Stimulated activated naive B cell treated with anti-CD40 and anti-IgM and Interleukin-4, amounts not matched to agents 10 μg/mL and 1 μg/mL and 100 μg/mL, for 72 hours (primary cell): ENCODE data around the gene ZNF212.
"Not testable (repeated sequence)": the region's sequence is repeated elsewhere in the genome, so short reads cannot be mapped to it uniquely, and the experiment has no call there.

ENCODE experiments used
- ATAC-seq, 2 donors: fragments of 150-1000 bp; cut with Tn5 transposase; replicated peaks; 2 replicates each; pipeline ENCODE4 v1.10.0; 2021; ENCODE audit warnings: moderate library complexity in 1 of 2
- DNase-seq: peaks from one replicate; pipeline ENCODE4 v3.0.0; 2021
- H3K27ac Mint-ChIP-seq: one replicate; pipeline ENCODE4 v1.8.0; 2022; ENCODE audit warnings: mild to moderate bottlenecking, mixed read lengths
- H3K27me3 Mint-ChIP-seq, 2 donors: one replicate each; pipeline ENCODE4 v1.8.0; 2022; ENCODE audit warnings: mixed read lengths in 2 of 2
- H3K36me3 Mint-ChIP-seq, 2 donors: one replicate each; pipeline ENCODE4 v1.8.0; 2022; ENCODE audit warnings: mixed read lengths in 2 of 2, mild to moderate bottlenecking in 1 of 2
- H3K4me1 Mint-ChIP-seq, 2 donors: one replicate each; pipeline ENCODE4 v1.8.0; 2022; ENCODE audit warnings: mixed read lengths in 2 of 2, mild to moderate bottlenecking in 1 of 2
- H3K4me3 Mint-ChIP-seq, 2 donors: one replicate each; pipeline ENCODE4 v1.8.0; 2022; ENCODE audit warnings: mild to moderate bottlenecking in 2 of 2, mixed read lengths in 2 of 2, moderate library complexity in 1 of 2
- H3K9me3 Mint-ChIP-seq, 2 donors: one replicate each; pipeline ENCODE4 v1.8.0; 2022; ENCODE audit warnings: mixed read lengths in 2 of 2, mild to moderate bottlenecking in 1 of 2

Gene ZNF212

GRCh38 chr7:149209518-149210269 is 29.8 kb upstream of the ZNF212 start:
- peaks cover 24 to 71% of the 10 kb centered on the region in 2 donors for H3K36me3 Mint-ChIP-seq
- no peaks in the 10 kb centered on the region for H3K9me3 Mint-ChIP-seq
- ATAC-seq = peak; percentile 70 to 81
- no peaks in the 10 kb centered on the region for H3K27me3 Mint-ChIP-seq
- H3K4me3 Mint-ChIP-seq = no peak overlapping the region
- DNase-seq = peak; percentile 26
- H3K4me1 Mint-ChIP-seq = no peaks in the 10 kb centered on the region
- H3K27ac Mint-ChIP-seq = no peak overlapping the region

DNA sequence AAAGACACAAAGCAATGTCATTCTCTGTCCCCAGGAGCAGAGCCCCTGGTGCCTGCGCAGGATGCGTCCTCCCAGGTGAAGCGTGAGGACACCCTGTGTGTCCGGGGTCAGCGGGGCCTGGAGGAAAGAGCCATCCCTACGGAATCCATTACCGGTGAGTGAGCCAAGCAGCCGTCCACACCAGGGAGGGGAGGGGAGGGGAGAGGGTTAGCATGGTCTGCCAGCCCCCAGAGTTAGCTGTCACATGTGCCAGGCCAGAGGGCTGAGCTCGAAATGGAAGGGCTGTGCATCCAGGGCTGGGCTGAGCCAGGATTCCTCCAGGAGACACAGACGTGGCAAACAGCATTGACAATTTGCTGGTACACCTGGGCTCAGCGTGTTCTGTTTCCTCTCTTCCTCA is 28.9 kb upstream of the ZNF212 start:
- ATAC-seq = no peak
- no peaks in the 10 kb centered on the region for H3K9me3 Mint-ChIP-seq
- no peak for DNase-seq
- H3K27me3 Mint-ChIP-seq = no peaks in the 10 kb centered on the region
- H3K36me3 Mint-ChIP-seq = peaks cover 24 to 69% of the 10 kb centered on the region in 2 donors
- no peak overlapping the region for H3K4me3 Mint-ChIP-seq
- no peaks in the 10 kb centered on the region for H3K4me1 Mint-ChIP-seq
- H3K27ac Mint-ChIP-seq = no peak overlapping the region

- Mint-ChIP-seq H3K4me3 (no peak overlapping the region), H3K27me3 (no peaks in the 10 kb centered on the region), H3K9me3 (no peaks in the 10 kb centered on the region), H3K4me1 (no peaks in the 10 kb centered on the region), H3K36me3 (peaks cover 29 to 77% of the 10 kb centered on the region in 2 donors), H3K27ac (no peak overlapping the region)
- no peak for DNase-seq
- ATAC-seq = no peak
Observed at GRCh38 chr7:149214020-149214720, 25.3 kb upstream of the ZNF212 start.

GRCh38 chr7:149216402-149216801 is 23.0 kb upstream of the ZNF212 start:
- DNase-seq (no peak), ATAC-seq (no peak)
- no peaks in the 10 kb centered on the region for H3K9me3 Mint-ChIP-seq
- H3K27ac Mint-ChIP-seq = no peak overlapping the region
- no peaks in the 10 kb centered on the region for H3K4me1 Mint-ChIP-seq
- peaks cover 38 to 72% of the 10 kb centered on the region in 2 donors for H3K36me3 Mint-ChIP-seq
- no peaks in the 10 kb centered on the region for H3K27me3 Mint-ChIP-seq
- H3K4me3 Mint-ChIP-seq = no peak overlapping the region

GRCh38 chr7:149217570-149217969 is 21.9 kb upstream of the ZNF212 start:
- H3K4me1 Mint-ChIP-seq = no peaks in the 10 kb centered on the region
- no peaks in the 10 kb centered on the region for H3K9me3 Mint-ChIP-seq
- H3K36me3 Mint-ChIP-seq = peaks cover 38 to 73% of the 10 kb centered on the region in 2 donors
- H3K27ac Mint-ChIP-seq = no peak overlapping the region
- DNase-seq = no peak
- ATAC-seq = no peak
- H3K4me3 Mint-ChIP-seq = no peak overlapping the region
- no peaks in the 10 kb centered on the region for H3K27me3 Mint-ChIP-seq

DNA sequence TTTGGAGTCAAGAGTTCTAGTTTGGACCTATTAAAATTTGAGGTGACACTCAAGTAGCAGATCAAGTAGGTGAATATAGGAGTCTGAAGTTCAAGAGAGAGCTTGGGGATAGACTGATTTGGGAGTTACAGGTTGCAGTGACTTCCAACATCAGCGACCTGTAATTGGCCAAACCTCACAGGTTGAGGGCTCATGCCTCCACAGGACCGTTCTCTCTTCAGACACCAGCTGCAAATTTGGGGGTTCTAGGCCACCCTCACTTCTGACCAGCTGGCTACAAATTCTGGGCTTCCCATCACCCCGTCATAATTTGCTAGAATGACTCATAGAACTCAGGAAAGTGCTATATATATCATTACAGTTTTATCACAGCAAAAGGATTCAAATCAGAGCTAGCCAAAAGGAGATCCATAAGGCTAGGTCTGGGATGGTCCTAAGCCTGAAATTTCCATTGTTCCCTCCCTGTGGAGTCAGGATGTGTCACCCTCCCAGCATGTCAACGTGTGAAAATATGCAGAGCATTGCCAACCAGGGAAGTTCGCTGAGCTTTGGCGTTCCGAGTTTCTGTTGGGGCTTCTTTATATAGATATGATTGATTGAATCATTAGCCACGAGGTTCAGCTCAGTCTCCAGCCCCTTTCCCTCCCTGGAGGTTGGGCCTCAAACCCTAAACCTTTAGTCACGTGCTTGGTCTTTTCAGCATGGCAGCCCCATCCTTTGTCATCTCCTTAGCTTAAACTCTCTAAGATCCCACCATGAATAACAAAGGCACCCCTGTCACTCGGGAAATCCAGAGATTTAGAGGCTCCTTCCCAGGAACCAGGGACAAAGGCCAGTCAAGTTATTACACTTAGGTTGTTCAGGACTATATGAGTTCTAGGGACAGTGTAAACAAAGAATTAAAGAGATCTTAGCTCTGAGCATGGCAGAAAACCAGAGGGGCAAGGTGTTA is 20.7 kb upstream of the ZNF212 start:
- Mint-ChIP-seq H3K9me3 (no peaks in the 10 kb centered on the region), H3K27ac (no peak overlapping the region), H3K36me3 (peaks cover 36 to 68% of the 10 kb centered on the region in 2 donors), H3K27me3 (no peaks in the 10 kb centered on the region), H3K4me3 (no peak overlapping the region), H3K4me1 (no peaks in the 10 kb centered on the region)
- ATAC-seq = no peak
- no peak for DNase-seq

DNA sequence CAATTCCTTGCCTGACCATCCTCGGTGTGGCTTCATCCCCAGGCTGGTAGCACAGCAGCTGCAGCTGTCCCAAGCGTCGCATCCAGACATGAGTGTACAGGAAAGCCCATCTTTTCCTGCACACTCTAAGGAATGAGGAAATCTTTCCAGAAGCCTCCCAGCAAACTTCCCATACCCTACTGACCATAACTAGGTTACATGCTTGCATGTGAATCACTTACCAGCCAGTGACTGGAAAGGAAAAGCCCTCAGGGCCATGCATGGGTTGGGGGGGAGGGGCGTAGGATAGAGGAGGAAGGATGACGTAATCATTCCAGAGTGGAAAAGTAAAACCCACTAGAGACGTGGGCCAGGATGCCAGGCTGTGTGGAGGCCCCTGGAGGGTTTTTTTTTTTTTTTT is 18.9 kb upstream of the ZNF212 start:
- ATAC-seq = no peak
- Mint-ChIP-seq H3K4me3 (no peak overlapping the region), H3K27me3 (no peaks in the 10 kb centered on the region), H3K36me3 (peaks cover 42 to 71% of the 10 kb centered on the region in 2 donors), H3K27ac (no peak overlapping the region), H3K4me1 (no peaks in the 10 kb centered on the region), H3K9me3 (no peaks in the 10 kb centered on the region)
- DNase-seq = no peak

GRCh38 chr7:149223176-149223575 is 16.3 kb upstream of the ZNF212 start:
- Mint-ChIP-seq H3K36me3 (peaks cover 38 to 61% of the 10 kb centered on the region in 2 donors), H3K9me3 (no peaks in the 10 kb centered on the region), H3K4me3 (no peak overlapping the region), H3K27ac (no peak overlapping the region), H3K27me3 (no peaks in the 10 kb centered on the region), H3K4me1 (no peaks in the 10 kb centered on the region)
- no peak for DNase-seq
- no peak for ATAC-seq

- Mint-ChIP-seq H3K4me3 (no peak overlapping the region), H3K27ac (no peak overlapping the region), H3K27me3 (no peaks in the 10 kb centered on the region), H3K36me3 (peaks cover 37 to 57% of the 10 kb centered on the region in 2 donors), H3K9me3 (no peaks in the 10 kb centered on the region), H3K4me1 (peaks cover 0 to under 1% of the 10 kb centered on the region in 2 donors)
- DNase-seq (no peak), ATAC-seq (no peak)
Observed at GRCh38 chr7:149223761-149224160, 15.7 kb upstream of the ZNF212 start.

- DNase-seq (no peak), ATAC-seq (no peak)
- peaks cover 32 to 51% of the 10 kb centered on the region in 2 donors for H3K36me3 Mint-ChIP-seq
- H3K27me3 Mint-ChIP-seq = no peaks in the 10 kb centered on the region
- H3K9me3 Mint-ChIP-seq = no peaks in the 10 kb centered on the region
- no peak overlapping the region for H3K4me3 Mint-ChIP-seq
- peaks cover 0 to 6% of the 10 kb centered on the region in 2 donors for H3K4me1 Mint-ChIP-seq
- H3K27ac Mint-ChIP-seq = no peak overlapping the region
Observed at GRCh38 chr7:149224352-149224751, 15.1 kb upstream of the ZNF212 start.

DNA sequence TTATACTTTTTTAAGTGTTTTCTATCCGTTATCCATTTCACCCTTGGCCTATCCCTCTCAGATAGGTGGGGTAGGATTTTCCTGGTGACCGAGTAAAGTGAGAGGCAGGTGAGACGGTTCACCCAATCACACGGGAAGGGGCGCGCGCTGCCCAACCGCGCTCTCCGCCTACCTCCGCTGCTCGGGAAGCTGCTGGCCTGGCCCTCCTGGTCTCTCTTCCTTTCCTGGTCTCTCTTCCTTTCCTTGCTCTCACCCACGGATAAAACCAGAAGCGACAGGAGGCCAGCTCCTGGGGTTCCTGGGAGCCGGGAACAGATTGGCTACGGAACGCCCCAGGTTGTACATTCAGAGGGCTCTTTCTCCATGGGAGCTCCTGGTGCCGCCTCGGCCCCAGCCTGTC is 14.3 kb upstream of the ZNF212 start:
- Mint-ChIP-seq H3K4me3 (no peak overlapping the region), H3K4me1 (peaks cover 0 to 9% of the 10 kb centered on the region in 2 donors), H3K36me3 (peaks cover 30 to 45% of the 10 kb centered on the region in 2 donors), H3K27ac (no peak overlapping the region), H3K9me3 (no peaks in the 10 kb centered on the region), H3K27me3 (no peaks in the 10 kb centered on the region)
- DNase-seq = no peak
- no peak for ATAC-seq

DNA sequence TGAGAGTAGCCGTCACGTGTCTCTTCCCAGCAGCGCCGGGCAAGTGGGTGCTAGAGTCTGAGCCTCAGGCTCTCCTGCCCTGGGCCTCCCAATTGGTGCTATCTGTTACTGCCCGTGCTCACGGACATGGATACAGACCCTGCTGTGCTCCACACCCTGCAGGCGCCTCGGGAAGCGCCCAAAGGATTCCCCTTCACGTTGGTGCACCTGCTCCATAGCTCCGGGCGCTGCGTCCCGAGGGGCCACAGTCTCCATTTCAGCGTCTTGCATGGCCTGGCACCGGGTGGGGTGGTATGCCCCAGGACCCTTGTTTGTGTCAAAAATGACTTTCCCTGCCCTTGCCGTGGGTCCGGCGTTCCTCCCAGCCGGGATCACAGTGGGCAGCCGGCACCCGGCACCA is 13.8 kb upstream of the ZNF212 start:
- ATAC-seq = no peak
- no peak for DNase-seq
- H3K27me3 Mint-ChIP-seq = no peaks in the 10 kb centered on the region
- peaks cover 0 to 9% of the 10 kb centered on the region in 2 donors for H3K4me1 Mint-ChIP-seq
- no peak overlapping the region for H3K27ac Mint-ChIP-seq
- no peak overlapping the region for H3K4me3 Mint-ChIP-seq
- H3K36me3 Mint-ChIP-seq = peaks cover 30 to 45% of the 10 kb centered on the region in 2 donors
- no peaks in the 10 kb centered on the region for H3K9me3 Mint-ChIP-seq

DNA sequence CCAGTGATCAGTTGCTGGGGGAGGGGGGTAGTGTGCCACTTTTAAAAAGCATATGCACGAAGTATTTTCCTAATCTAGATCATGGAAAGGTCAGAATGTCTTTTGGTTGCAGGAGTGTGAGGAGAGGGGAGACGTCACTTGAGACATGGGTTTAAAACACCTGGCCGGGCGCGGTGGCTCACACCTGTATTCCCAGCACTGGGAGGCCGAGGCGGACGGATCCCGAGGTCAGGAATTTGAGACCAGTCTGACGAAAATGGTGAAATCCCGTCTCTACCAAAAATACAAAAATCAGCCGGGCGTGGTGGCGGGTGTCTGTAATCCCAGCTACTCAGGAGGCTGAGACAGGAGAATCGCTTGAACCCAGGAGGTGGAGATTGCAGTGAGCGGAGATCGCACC is 13.1 kb upstream of the ZNF212 start:
- DNase-seq, H3K27me3 Mint-ChIP-seq, H3K27ac Mint-ChIP-seq, H3K9me3 Mint-ChIP-seq, ATAC-seq, H3K4me3 Mint-ChIP-seq, H3K4me1 Mint-ChIP-seq: not testable (repeated sequence)
- H3K36me3 Mint-ChIP-seq = peaks cover 25 to 39% of the 10 kb centered on the region in 2 donors

DNA sequence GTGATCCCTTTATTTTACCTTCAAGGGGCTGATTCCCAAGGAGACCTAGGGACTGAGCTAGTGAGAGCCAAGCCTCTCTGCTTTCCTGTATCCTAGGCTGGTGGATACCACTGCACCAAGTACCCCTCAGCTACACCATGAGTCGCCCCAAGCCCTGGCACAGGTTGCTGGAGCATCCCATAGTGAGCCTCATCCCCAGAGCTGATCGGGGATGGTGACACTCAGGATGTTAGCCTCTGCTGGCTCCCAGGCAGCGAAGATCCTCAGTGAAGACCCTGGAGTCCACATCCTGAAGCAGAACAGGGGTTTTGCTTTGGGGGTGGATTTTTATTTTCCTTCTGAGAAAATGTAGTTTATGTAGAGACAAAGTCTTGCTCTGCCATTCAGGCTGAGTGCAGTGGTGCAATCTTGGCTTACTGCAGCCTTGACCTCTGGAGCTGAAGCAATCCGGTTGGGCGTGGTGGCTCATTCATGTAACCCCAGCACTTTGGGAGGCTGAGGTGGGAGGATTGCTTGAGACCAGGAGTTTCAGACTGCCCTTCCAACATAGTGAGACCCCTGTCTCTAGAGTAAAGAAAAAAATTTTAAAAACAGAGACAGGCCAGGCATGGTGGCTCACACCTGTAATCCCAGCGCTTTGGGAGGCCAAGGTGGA is 12.5 kb upstream of the ZNF212 start:
- DNase-seq (no peak), ATAC-seq (no peak)
- Mint-ChIP-seq H3K27ac (no peak overlapping the region), H3K9me3 (no peaks in the 10 kb centered on the region), H3K4me1 (peaks cover 0 to 9% of the 10 kb centered on the region in 2 donors), H3K4me3 (no peak overlapping the region), H3K27me3 (no peaks in the 10 kb centered on the region), H3K36me3 (peaks cover 20 to 34% of the 10 kb centered on the region in 2 donors)
